ENCODE results near the gene SYNJ2.

Gene SYNJ2

DNA sequence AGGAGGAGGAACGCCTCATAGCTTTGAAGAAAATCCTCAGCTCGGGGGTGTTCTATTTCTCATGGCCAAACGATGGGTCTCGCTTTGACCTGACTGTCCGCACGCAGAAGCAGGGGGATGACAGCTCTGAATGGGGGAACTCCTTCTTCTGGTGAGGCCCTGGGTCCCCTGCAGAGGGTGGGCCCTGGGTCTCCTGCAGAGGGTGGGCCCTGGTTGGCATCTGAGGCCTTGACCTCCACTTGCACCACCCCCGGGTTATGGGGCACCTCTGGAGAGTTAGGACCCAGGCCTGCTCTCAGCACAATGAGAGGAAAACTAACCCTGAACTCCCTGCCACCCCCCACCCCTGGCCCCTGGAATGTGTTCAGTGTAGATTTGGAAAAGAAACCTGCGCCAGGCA is 47.2 kb downstream of the SYNJ2 start:
- no peak for DNase-seq (ENCODE audit: extremely low read depth, insufficient read length)
- no peaks in the 10 kb centered on the region for H3K27me3 ChIP-seq (replicated peaks; ENCODE audit: control insufficient read depth, insufficient read depth, low read length)
- no peak overlapping the region for H3K4me3 ChIP-seq (replicated peaks; ENCODE audit: low read depth, low read length)
- H3K36me3 ChIP-seq (ENCODE audit: control insufficient read depth, insufficient read depth, low read length), result peaks cover 4% of the 10 kb centered on the region
- TF ChIP-seq, protein P1, sequence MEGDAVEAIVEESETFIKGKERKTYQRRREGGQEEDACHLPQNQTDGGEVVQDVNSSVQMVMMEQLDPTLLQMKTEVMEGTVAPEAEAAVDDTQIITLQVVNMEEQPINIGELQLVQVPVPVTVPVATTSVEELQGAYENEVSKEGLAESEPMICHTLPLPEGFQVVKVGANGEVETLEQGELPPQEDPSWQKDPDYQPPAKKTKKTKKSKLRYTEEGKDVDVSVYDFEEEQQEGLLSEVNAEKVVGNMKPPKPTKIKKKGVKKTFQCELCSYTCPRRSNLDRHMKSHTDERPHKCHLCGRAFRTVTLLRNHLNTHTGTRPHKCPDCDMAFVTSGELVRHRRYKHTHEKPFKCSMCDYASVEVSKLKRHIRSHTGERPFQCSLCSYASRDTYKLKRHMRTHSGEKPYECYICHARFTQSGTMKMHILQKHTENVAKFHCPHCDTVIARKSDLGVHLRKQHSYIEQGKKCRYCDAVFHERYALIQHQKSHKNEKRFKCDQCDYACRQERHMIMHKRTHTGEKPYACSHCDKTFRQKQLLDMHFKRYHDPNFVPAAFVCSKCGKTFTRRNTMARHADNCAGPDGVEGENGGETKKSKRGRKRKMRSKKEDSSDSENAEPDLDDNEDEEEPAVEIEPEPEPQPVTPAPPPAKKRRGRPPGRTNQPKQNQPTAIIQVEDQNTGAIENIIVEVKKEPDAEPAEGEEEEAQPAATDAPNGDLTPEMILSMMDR (IDR thresholded peaks at IDR 0.05; ENCODE audit: insufficient read depth, low read length, poor library complexity, severe bottlenecking), result no peak

DNA sequence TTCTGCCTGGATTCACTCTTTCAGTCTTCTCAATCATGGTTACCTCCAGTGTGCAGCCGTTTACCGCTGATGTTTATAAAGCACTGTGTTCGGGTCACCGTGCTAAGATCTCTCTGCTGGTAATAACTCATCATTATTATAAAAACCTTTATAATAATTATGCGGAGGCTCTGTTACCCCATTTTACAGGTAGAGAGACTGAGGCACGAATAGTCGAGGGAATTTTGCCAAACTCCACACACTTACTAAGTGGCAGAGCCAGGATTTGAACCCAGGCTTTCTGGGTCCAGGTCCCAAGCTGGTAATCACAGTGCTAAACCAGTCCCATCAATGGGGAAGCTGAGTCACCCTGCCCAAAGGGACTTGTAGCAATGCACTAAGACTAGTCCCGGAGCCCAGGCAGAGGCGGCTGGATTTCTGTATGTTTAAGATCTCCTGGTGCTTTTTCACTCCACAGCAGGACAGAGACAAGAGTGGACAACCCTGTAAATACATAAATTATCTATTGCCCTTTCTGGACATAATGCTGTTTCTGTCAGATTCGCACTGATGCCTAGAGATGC is 48.1 kb downstream of the SYNJ2 start:
- H3K27me3 ChIP-seq (replicated peaks; ENCODE audit: control insufficient read depth, insufficient read depth, low read length), result no peaks in the 10 kb centered on the region
- no peak overlapping the region for H3K4me3 ChIP-seq (replicated peaks; ENCODE audit: low read depth, low read length)
- TF ChIP-seq, protein P1 (IDR thresholded peaks at IDR 0.05; ENCODE audit: insufficient read depth, low read length, poor library complexity, severe bottlenecking), result no peak
- H3K36me3 ChIP-seq (ENCODE audit: control insufficient read depth, insufficient read depth, low read length), result peaks cover 4% of the 10 kb centered on the region
- DNase-seq (ENCODE audit: extremely low read depth, insufficient read length), result no peak

DNA sequence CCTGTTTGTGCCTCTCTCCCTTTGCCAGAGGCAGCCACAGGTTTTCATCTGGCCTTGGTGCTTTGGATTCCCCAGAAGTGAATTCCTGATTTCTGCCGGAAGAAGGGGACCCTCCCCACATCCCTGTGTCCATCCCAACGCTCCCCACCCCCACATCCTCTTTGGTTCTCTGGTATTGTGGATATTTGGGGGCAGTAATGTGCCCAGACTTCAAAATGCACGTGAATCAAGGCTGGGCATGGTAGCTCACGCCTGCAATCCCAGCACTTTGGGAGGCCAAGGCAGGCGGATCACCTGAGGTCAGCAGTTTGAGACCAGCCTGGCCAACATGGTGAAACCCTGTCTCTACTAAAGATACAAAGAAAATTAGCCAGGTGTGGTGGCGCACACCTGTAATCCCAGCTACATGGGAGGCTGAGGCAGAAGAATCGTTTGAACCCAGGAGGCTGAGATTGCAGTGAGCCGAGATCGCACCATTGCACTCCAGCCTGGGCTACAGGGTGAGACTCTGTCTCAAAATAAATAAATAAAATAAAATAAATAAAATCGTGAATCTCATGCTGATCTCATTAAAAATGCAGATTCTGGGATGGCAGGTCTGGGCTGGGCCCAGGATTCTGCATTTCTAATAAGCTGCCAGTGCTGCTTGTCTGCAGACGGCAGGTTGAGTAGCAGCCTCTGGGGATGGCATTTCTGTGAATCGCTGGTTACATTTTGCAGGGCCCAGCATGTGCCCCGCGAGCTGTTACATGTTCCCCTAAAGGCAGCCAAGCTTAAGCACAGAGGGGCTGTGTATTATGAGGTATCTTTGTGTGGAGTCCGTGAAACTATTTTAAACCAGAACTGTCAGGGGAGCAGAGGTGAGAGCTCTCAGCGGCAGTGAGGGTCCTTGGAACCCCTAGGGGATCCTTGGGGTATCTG is 49.0 kb downstream of the SYNJ2 start:
- Histone ChIP-seq H3K36me3 (ENCODE audit: control insufficient read depth, insufficient read depth, low read length) (peaks cover 4% of the 10 kb centered on the region), H3K4me3 (replicated peaks; ENCODE audit: low read depth, low read length) (no peak overlapping the region), H3K27me3 (replicated peaks; ENCODE audit: control insufficient read depth, insufficient read depth, low read length) (no peaks in the 10 kb centered on the region)

DNA sequence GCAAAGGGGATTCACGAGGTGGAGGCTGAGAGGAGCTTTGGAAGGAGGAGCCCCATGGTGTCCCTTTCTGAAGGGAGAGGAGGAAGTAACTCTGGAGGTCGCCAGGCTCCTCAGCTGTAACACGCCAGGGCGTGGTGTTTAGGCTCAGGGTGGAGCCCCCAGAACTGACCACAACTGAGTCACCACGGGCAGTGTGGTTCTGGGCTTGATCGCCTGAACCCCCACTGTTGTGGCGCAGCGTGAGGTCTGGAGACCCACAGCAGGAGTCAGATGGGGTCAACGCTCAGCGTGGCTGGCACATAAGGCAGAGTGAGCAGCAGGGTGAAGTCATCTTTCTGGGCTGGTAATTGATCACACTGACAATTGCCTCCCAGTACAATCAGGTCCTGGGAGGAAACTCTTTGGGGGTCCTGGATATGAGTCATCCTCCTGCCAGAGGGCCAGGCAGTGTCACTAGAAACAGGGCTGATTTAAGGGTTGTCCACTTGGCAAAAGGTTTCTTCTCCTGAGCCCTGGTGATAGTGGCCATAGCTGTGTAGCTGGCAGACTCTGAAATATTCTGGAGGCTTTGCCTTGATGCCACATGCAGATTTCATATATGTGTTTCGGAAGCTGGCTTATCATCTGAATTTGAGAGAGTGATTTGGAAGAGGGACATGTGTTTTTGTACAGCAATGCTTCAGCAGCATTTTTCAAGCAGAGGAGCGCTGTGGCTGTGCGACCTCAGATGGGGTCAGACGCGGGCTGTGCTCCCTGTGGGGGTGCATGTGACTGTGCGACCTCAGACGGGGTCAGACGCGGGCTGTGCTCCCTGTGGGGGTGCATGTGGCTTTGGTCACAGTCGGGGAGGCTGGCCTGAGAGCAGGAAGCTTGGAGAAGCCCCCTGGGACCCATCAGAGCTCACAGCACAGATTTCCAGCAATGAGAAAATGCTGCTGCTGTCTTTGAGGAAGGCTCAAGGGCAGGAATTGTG is 50.0 kb downstream of the SYNJ2 start:
- DNase-seq (ENCODE audit: extremely low read depth, insufficient read length), result no peak
- H3K4me3 ChIP-seq (replicated peaks; ENCODE audit: low read depth, low read length), result no peak overlapping the region

More for the DNA sequence above, 49.0 kb downstream of the SYNJ2 start:
- TF ChIP-seq, protein P1 (IDR thresholded peaks at IDR 0.05; ENCODE audit: insufficient read depth, low read length, poor library complexity, severe bottlenecking), result no peak
- no peak for DNase-seq (ENCODE audit: extremely low read depth, insufficient read length)

DNA sequence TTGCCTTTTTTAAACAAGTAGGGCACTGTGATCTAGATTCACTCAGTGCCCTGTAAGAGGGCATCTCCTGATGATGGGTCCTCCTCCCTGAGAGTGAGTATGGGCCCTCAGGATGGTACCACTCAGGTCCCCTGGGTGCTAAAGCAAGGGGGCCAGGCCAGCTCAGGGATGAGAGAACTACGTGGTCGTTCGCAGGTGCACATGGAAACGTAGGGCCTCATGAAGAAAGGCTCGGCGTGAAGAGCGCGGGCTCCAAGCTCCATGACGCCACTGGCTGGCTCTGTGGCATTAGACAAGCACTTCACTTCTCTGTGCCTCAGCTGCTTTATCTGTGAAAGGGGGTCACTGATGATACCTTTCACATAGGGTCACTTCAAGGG is 50.7 kb downstream of the SYNJ2 start:
- no peak overlapping the region for H3K4me3 ChIP-seq (replicated peaks; ENCODE audit: low read depth, low read length)
- peaks cover 4% of the 10 kb centered on the region for H3K36me3 ChIP-seq (ENCODE audit: control insufficient read depth, insufficient read depth, low read length)
- H3K27me3 ChIP-seq (replicated peaks; ENCODE audit: control insufficient read depth, insufficient read depth, low read length), result no peaks in the 10 kb centered on the region
- no peak for DNase-seq (ENCODE audit: extremely low read depth, insufficient read length)
- TF ChIP-seq, protein P1 (IDR thresholded peaks at IDR 0.05; ENCODE audit: insufficient read depth, low read length, poor library complexity, severe bottlenecking), result no peak

More for the DNA sequence above, 50.0 kb downstream of the SYNJ2 start:
- Histone ChIP-seq H3K36me3 (ENCODE audit: control insufficient read depth, insufficient read depth, low read length) (peaks cover 4% of the 10 kb centered on the region), H3K27me3 (replicated peaks; ENCODE audit: control insufficient read depth, insufficient read depth, low read length) (no peaks in the 10 kb centered on the region)
- TF ChIP-seq, protein P1 (IDR thresholded peaks at IDR 0.05; ENCODE audit: insufficient read depth, low read length, poor library complexity, severe bottlenecking), result no peak

Measured in GM06990 (cell line).